BE2C (cell line): ENCODE measurements around the gene ZNRF3.
"Not testable (repeated sequence)": the region's sequence is repeated elsewhere in the genome, so short reads cannot be mapped to it uniquely, and the experiment has no call there.

Source experiments
- DNase-seq: peaks from one replicate; pipeline ENCODE4 v3.0.0-alpha.2; 2020
- H3K27me3 ChIP-seq: fragments of 250-450 bp; sonication (Bioruptor Pico); 2 replicates; pipeline ENCODE4 v1.5.1; 2020; ENCODE audit warnings: mild to moderate bottlenecking
- H3K36me3 ChIP-seq: fragments of 250-450 bp; sonication (Bioruptor Pico); 2 replicates; pipeline ENCODE4 v1.5.1; 2020; ENCODE audit warnings: mild to moderate bottlenecking
- H3K4me1 ChIP-seq: fragments of 250-450 bp; sonication (Bioruptor Pico); 2 replicates; pipeline ENCODE4 v1.5.1; 2020
- H3K4me3 ChIP-seq: 2 replicates; pipeline ENCODE4 v1.5.1; 2011; ENCODE audit warnings: low read depth, low read length
- H3K9me3 ChIP-seq: fragments of 250-450 bp; sonication (Bioruptor Pico); 2 replicates; pipeline ENCODE4 v1.5.1; 2020
- CTCF ChIP-seq: IDR thresholded peaks from 2 replicates; pipeline ENCODE4 v1.5.1; 2012; ENCODE audit warnings: mild to moderate bottlenecking, low read depth, low read length

Gene ZNRF3

GRCh38 chr22:29032014-29032475 lies 148.7 kb downstream of the ZNRF3 start:
- H3K9me3 ChIP-seq, result no peaks in the 10 kb centered on the region
- 0 out of 2 replicates have a peak, but pooled peaks have one; percentile 28 for TF ChIP-seq CTCF
- peaks cover 25% of the 10 kb centered on the region for H3K4me1 ChIP-seq
- no peaks in the 10 kb centered on the region for H3K27me3 ChIP-seq
- H3K4me3 ChIP-seq, result peak overlapping the region; percentile 54; the same call in 1 of the 2 replicates
- DNase-seq, result no peak
- H3K36me3 ChIP-seq, result no peaks in the 10 kb centered on the region

- Histone ChIP-seq H3K36me3 (no peaks in the 10 kb centered on the region), H3K9me3 (no peaks in the 10 kb centered on the region), H3K4me1 (peaks cover 25% of the 10 kb centered on the region), H3K27me3 (no peaks in the 10 kb centered on the region), H3K4me3 (no peak overlapping the region)
- DNase-seq, result no peak
- no peak for TF ChIP-seq CTCF
Observed at GRCh38 chr22:29032584-29032983, 149.2 kb downstream of the ZNRF3 start.

- Histone ChIP-seq H3K27me3 (no peaks in the 10 kb centered on the region), H3K36me3 (no peaks in the 10 kb centered on the region; the same call in 1 of the 2 replicates), H3K9me3 (no peaks in the 10 kb centered on the region), H3K4me1 (peaks cover 2% of the 10 kb centered on the region), H3K4me3 (no peak overlapping the region)
- TF ChIP-seq CTCF, result no peak
- no peak for DNase-seq
Observed at GRCh38 chr22:29037340-29037932, 154.1 kb downstream of the ZNRF3 start.

DNA sequence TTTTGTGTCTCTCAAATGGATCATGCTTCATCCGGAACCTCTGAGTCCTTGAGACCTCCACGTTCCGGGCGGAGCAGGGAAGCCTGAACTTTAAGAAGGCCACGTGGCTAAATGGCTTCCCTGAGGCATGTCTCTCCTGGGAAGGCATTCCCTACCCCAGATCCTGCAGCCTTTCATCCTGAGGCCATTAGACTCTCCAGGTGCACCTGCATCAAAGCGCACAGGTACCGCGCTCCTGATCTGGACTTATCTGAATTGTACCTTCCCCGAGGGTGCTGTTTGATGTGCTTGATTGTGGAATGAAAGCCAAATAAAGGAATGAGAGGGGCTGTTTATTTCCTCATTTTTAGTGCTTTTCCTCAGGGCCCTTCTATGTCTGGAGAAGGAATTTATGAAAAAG lies 155.8 kb downstream of the ZNRF3 start:
- H3K27me3 ChIP-seq, result no peaks in the 10 kb centered on the region
- H3K36me3 ChIP-seq, result peaks cover 5% of the 10 kb centered on the region; the same call in 1 of the 2 replicates
- DNase-seq, result no peak
- H3K4me3 ChIP-seq, result no peak overlapping the region
- no peak for TF ChIP-seq CTCF
- H3K4me1 ChIP-seq, result no peaks in the 10 kb centered on the region
- no peaks in the 10 kb centered on the region for H3K9me3 ChIP-seq

- H3K36me3 ChIP-seq, H3K9me3 ChIP-seq, H3K4me1 ChIP-seq, H3K27me3 ChIP-seq, H3K4me3 ChIP-seq, DNase-seq: not testable (repeated sequence)
Observed at GRCh38 chr22:29039684-29040083, 156.3 kb downstream of the ZNRF3 start.

DNA sequence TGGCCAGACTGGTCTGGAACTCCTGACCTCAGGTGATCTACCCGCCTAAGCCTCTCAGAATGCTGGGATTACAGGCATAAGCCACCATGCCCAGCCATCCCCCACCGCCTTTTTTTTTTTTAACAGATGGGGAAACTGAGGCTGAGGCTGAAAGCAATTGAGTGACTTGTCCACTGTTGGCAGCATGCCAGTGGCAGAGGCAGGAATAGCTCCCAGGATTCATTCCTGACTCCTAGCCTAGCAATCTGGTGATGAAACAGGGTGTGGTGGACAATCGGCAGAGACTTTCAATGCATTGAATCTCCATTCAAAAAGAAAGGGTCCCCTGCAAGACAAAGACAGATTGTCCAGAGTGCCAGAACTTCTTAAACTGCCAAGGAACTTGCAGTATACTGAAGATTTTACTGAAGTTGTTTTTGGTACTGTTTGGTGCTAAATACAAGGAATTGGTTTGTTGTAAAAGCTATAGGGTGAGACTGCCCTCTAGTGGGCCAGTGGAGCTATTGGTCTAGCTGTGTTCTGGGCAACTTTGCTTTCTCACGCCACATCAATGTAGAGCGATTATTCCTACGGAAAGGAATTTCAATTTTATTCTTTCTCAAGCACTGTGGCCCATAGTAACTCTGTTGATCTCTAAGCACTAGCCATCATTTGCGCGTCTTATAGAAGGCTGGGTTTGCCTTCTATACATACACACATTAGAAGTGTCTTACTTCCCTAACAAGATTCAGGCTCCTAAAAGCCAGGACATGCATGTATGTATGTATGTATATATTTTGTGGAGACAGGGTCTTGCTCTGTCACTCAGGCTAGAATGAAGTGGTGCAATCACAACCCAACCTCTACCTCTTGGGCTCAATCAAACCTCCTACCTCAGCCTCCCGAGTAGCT lies 157.3 kb downstream of the ZNRF3 start:
- Histone ChIP-seq H3K27me3 (no peaks in the 10 kb centered on the region), H3K36me3 (peaks cover 10% of the 10 kb centered on the region), H3K9me3 (no peaks in the 10 kb centered on the region), H3K4me3 (no peak overlapping the region), H3K4me1 (no peaks in the 10 kb centered on the region)
- peak; percentile 75 for DNase-seq
- TF ChIP-seq CTCF, result peak; percentile 99
